SKM-1 (cell line): Measurements from ENCODE around the gene BGN.
A peak's percentile ranks its signal among the peaks of the same experiment; 100 is the strongest.

Source experiments
- DNase-seq: peaks from one replicate; lab custom pipeline; 2025; ENCODE audit not compliant: unreplicated experiment; lab: John Stamatoyannopoulos, UW

Gene BGN

DNA sequence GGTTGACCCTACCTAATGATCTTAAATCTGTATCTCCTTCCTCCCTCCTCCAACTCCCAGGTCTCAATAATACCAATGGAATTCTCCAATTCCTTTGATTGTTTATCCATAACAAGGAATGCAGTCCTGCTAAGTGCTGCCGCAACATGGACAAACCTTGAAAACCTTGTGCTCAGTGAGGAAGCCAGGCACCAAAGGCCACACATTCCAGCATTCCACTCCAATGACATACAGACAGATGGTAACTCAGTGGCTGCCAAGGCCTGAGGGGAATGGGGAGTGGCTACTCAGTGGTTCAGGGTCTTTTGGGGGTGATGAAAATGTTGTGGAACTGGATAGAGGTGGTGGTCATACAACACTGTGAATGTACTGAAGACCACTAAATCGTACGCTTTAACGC is 34.8 kb upstream of the BGN start:
- no peak for DNase-seq

DNA sequence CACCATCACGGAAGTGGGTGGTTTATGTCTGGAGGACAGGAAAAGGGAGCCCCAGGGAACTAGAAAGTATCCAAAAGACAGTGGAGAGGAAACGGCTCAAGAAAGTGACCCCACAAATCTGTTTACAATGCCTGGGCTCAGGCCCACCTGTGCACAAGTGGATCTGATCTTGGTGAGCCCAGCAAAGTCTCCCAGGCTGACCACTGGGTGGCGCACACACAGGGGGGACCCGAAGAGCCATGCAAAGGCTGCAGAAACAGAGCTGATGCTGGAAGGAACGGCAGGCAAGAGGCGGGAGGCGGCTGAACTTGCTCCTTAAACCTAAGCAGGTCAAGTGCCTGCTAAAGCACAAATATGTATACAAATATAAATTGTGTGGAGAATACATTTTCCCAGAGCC is 34.0 kb upstream of the BGN start:
- DNase-seq = no peak

DNA sequence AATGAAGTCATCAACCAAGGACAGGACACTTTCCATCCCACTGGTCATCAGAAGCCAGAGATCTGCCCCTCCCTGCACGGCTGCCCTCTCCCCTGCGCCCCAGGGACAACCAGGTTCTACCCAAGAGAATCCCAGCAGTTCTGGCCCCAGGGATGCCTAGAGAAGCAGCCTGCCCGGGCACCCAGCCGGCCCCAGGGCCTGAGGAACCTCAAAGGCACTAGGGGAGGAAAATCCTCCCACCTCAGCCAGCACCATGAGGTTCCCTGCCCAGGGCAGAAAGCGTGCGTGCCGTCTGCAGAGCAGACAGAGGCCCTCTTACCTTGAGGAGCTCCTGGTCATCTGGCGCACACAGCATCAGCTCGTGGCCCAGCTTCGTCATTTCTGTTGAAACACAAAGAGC is 32.5 kb upstream of the BGN start:
- no peak for DNase-seq

DNA sequence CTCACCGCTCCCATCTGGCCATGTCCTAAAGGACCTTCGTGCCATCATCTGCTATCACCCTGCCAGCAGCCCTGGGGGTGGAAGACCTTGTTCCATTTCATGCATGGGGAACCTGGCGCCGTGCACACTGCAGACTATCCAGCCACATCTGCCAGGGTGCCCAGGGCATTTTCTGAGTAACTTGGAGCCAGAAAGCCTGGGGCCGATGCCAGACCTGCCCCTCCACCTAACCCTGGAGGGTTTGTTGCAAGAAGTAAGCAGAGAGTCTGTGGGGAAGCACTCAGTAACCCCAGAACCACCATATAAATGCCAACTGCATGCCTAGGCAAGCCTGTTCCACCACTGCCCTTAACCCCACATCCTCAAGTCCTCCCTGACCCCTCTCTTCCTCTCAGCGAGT is 31.7 kb upstream of the BGN start:
- no peak for DNase-seq

DNA sequence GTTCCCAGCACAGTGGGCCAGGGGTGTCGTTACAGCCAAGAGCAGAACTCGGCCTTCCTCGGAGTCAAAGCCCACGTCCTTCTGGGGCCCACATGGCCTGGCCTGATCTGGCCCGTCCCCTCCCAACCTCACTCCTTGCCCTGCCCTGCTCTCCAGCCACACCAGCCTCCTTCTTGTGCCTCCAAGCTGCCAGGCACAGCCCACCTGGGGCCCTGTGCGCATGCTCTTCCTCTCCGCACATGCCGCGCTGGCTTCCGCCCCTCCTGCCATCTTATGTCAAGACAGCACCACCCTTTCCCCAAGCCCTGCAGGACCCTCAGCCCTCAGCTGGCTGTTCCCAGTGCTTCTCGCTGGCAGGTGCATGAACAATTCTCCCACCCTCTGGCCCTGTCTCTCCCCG is 31.2 kb upstream of the BGN start:
- DNase-seq = no peak

DNA sequence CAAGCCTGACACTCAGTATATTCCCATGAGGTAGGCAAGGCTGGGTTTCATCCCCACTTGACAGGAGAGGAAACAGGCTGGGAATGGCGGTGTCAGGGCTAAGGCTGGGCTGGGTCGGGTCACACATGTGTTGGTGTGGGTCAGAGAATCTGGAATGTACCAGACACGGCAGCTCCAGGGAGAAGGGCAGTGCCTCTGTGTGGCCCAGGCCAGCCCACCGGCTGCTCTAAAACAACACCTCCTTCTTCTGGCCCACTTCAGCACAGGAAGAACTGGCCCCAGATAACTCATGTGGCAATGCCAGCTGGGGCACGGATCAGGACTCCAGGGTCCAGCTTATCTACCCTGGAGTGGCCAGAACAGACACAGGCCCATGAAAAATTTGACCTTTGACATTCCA is 30.7 kb upstream of the BGN start:
- DNase-seq = no peak

DNA sequence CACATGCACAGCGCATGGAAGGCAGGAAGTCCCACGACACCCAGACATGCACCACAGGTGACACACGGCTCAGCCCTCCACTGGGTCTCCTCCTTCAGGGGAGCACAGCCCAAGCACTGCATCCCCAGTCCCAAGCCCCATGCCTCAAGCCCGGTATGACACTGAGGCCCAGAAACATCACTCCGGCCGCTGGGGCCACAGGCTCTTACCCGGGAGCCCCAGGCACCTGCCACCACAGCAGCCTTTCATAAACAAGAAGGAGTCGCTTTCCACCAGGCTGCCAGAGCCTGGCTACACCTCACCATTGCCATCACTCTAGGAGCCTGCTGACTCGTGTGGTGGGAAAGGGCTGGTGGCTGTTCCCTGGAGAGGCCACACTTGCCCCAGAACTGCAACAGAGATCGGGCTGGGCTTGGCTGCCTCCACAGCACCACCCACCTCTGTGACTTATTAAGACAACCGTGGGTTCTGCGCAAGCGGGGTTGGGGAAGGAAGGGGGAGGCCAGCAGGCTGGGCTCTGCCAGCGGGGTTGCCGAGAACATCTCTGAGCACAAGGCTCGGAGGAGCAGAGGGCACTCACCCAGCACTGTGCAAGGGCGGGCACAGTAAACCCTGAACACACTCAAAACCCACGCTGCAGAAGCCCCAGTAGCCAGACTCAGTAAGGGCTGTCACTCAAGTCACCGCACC is 28.9 kb upstream of the BGN start:
- DNase-seq = no peak

DNA sequence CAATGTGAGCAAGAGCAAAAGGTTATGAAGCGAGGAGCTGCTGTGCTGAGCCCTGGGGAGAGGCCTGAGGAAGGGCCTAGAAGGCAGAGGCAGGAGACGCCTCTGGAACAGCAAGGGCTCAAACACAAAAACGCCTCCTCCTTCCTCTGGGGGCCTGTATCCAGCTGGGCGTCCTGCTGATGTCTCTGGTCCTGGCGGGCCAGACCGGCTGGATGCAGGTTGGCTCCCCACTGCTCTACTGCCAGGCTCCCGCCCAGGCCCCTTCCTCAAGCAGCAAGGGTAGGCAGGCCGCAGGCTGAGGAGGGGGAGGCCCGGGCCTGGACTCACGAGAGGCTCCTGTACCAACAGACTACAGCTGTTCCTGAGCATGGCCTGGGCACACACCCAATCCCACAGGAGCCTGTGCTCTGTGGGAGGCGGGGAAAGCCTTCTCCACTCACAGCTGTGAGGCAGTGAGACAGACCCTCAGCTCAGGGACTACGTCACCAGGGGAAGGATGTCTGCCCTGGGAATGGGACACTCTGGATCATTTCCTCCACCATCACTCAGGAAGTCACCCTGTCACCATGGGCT is 26.7 kb upstream of the BGN start:
- no peak for DNase-seq

DNA sequence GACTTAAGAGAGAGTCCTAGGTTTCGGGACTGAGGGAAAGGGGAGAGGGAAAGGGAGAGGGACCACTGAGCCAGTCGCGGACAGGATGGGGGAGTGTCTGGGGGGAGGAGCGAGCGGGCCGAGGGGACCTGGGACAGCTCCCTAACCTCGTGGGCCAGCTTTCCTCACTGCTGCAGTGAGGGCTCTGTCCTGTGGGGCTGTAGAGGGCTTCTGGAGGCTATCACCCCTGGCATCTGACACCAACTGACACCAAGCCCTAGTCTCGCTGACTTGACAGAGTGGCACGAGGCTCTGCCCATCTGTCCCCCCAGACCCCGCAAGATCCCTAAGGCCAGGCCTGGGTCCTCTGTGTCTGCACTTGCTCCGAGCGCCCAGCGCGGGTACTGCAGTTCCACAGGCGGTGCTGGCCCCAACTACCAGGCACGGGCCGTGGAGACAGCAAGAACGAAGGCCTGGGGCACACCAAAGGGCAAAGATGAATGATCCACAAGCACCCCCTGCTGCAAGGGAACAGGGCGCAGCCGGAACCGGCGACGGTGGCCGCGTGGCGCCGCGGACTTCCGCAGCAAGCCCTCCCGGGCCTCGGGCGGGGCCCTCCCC is 24.9 kb upstream of the BGN start:
- no peak for DNase-seq

DNA sequence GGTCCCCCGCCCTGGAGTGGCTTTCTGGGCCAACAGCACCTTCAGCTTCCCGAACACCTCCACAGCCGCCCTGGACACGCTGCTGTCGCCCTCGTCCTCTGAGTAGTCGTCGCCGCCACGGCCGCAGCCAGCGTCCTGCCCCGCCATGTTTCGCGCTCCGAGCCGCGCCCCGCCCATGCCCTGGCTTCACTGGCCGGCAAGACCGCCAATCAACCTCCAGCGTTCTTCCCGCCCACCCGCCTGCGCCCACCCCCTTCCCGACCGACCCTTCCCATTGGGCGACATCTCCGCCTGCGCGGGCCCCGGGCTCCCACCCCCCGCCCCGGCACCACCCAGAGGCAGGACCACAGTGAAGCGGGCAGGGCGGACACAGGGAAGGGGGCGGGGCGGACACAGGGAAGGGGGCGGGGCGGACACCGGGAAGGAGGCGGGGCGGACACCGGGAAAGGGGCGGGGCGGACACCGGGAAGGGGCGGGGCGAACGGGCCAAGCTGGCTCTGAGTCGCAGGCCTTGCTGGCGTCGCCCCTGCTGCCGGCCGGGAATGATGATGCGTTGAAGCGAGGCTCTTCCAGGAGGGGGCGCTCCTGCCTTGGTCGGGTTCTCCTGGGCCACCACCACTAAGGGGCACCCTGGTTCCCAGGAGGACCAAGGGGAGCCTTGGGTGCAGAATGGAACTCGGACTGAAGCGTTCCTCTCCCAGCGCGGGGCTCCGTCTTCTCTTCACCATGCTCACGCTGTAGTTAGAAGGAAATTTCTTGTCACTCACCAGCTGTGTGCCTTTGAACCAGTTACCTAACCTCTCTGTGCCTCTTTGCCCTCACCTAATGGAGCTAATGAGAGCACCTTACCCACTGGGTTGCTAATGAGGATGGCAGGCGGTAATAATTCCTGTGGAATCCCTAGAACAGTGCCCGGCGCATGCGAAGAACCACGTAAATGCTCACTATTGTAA is 24.1 kb upstream of the BGN start, which contains the start of gene HAUS7:
Gene HAUS7, minus strand, starts transcription at position 166 of the 953 bp plus-strand sequence. Its CDS starts 19 bp downstream, at position 147.
- peak; percentile 65 for DNase-seq

DNA sequence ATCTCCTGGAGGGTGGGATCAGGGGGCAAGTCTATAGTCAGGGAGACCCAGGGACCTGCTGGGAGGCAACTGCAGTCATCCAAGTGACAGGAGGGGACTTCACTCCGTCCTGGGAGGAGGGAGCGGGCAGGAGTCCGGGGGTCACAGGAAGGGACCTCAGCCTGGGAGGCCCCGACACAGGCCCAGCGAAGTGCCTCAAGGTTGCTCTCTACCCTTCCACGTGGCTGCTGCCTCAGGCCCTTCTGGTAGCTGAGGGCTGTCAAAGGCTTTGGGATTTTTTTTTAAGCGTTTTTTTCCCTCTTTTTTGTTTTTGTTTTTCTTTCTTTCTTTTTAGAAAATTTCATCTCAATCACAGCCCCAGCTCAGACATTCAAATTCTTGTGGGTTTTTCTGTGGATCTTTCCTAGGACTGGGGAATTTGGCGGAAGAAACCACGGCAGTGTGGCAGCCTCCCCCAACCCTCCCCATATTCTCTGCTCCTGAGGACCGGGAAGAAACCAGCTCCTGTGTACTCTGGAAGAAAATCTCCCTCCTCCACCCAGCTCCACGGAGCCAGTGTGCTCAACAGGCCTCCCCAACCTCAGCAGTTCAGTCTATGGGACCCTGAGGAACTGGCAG is 23.0 kb upstream of the BGN start:
- DNase-seq = no peak

DNA sequence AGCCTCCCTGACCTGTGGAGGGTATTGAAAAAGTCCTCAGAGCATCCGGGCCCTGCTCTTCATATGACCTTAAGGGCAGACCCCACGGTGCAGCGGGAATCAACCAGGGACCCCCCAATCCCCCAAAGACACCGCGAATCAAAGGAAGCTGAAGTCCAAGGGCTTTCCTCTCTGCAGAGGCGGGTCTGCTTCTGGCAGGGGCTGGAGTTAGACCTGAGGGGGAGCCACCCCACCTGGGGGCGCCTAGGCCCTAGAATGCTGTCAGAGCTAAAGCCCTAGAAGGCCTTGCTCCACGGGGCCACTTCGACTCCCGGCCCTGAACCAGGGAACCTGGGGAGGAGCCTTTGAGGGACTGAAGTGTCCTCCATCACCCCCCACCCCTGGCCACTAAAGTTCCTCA is 21.7 kb upstream of the BGN start:
- no peak for DNase-seq

DNA sequence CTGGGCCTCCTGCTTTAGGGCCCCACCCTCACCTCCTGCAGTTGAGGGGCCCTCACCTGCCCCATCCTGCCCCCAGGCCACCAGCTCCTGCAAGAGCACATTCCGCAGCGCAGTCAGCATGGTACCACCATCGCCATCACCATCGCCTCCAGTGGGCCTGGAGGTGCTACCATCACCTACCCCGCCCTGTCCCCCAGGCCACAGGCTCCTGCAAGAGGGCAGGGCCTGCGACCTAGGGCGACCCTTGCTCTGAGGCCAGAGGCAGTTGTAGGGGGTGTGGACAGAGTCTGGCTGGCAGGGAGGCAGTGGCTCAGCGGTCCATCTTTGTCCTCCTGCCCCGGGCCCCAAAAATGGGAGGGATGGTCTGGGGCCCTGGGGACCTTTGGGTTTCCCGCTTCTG is 20.5 kb upstream of the BGN start:
- no peak for DNase-seq

DNA sequence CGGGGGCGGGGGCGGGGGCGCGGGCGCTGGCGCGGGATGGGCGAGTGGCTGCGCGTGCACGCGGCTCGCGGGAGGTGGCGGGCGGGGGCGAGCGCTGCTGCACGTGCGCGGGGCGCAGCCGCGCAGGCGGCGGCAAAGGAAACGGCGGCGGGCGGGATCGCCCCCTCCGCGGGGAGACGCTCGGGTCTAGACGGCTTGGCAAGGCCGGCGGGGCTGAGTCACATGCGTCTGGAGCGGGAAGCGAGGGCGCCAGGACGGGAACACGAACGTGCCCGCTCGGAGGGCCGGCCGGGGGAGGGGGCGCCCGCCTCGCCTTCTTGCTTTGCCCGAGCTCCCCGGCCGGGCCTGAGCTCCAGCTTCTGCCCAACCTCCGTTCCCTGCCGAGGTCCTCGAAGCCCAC is 20.1 kb upstream of the BGN start:
- DNase-seq = no peak

DNA sequence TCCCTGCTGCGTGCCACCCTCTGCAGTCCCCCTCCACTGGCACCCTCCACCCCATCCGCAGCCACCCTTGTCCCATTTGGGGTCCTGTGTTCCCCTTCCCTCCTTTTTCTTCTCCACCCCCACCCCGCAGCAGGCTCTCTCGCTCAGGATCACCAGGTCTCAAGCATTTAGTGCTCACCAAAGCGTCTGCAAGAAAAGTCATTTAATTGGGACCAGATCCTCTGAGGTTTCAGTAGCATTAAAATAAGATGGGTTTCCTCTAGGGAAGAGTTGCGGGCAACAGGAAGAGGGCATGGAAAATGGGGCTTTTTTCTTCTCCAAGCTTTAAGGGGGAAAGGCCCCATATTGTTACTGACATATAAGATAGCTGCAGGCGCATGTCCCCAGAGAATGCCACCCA is 19.5 kb upstream of the BGN start:
- DNase-seq = no peak

DNA sequence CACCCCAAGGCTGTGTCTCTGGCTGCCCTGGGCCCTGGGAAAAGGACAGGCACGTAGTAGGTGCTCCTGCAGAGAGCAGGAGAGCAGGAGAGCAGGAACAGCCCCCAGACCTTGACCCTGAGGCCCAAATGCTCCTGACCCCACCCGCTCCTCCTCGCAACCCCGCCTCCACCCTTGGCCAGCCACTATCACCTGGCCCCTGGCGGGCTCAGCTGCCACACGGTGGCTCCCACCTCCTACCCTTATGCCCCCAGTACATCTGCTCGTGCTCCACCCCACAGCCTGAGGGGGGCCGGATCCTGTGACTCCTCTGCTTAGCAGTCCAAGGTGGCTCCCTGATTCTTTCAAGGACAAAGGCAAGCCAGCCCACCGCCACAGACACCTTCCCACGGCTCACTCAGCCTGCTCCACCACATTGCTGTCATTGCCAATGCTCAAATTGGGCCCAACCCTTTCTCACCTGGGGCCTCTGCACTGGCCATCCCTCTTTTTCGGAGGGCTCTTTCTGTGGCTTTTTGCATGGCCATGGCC is 19.0 kb upstream of the BGN start:
- no peak for DNase-seq

DNA sequence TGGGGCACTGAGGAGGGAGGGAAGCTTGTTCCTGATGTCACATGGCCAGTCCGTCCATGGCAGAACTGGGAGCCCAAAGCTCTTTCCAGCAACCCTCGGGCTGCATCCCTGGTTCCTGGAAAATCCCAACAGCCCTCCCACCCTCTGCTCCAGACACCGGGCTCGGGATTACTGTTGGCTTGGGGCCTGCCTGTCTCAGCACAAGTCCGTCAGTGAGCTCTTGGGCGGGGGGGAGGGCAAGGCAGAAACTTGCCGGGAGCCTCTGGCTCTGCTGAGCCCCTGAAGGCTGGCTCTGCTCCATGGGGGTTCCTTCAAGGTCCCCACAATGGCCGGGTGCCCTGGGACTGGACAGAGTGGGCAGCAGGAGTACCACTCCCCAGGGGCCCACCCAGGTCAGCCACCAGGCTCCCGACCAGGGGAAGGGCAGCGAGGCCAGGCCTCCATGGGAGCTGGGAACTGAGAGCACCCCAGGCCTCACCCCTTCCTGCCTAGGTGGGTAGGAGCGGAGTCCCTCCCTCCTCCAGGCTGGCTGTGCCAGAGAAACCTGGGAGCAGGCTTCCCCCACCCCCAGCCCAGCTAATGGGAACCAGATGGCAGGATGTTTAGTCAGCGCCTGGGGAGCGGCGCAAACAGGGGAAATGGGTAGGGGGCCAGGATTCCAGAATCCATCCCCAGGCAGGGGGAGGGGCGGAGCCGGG is 18.0 kb upstream of the BGN start:
- no peak for DNase-seq

DNA sequence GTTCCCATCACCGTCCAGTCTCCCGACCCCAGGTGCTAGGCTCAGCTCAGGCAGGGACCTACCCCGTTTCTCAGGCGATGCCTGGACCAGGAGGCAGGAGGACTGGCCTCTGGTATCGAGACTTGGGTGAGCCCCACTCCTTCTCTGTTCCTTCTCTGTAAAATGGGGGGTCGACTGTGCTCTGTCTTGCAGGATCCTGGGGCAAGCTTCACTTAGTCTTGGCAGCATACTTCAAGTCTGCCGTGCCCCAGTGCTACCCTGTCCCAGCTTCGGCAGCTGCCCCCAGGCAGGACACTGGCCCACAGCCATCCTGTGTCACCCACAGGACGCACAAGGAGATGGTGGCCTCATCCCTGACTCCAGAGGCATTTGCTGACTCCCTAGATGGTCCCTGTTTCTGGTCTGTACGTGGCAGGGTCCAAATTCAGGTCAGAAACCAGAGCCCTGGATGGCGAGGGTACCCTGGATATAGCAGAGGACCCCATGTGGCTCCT is 17.4 kb upstream of the BGN start:
- no peak for DNase-seq

DNA sequence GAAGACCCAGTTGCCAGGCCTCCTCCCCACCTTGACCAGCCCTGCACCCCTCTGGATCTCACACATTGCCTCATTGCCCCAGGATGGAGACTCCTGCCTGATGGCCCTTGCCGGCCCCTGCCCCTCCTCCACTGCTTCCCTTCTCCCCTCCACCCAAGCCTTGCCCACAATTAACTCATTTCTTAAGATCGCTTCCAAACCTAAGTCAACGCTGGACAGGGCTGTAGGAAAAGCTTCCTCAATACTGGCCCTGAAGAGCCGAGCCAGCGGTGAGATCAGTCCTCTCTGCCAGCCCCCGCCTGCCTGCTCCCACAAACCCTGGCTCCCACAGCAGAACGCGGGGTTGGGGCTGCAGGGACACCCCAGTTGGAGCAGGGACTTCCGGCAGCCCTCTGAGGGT is 16.9 kb upstream of the BGN start:
- DNase-seq = no peak

DNA sequence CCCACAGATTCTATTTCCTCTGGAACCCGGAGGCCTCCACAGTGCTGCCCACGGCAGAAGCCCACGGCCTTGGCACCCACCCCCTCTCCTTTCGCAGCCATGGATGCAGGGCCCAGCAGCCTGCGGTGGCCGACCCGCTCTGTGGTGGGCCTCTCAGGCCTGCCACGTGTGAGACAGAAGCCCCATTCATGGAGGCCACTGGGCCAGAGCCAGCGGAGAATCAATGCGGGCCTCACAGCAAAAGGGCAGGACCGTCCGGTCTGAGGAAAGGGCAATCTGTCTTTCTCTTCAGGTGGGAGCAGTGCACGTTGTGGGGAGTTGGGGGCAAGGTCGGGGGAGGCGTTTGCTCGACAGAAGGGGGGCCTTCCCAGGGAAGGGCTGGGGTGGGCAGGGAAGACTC is 16.0 kb upstream of the BGN start:
- DNase-seq = no peak
